Gastrocnemius medialis (tissue), 4 donors: ENCODE results near the gene GRM8. TPM values are rescaled to one million over a fixed set of nuclear protein-coding genes. Genes with fewer than 3 reads are reported as not detected.
"Not testable (repeated sequence)": the region's sequence is repeated elsewhere in the genome, so short reads cannot be mapped to it uniquely, and the experiment has no call there.

Experiments used
- ATAC-seq, 2 donors: fragments of 150-250 bp; one replicate each; pipeline ENCODE4 v1.9.1; 2016
- DNase-seq, 2 donors: peaks; one replicate each; pipeline ENCODE4 v3.0.0-alpha.2; 2019
- H3K27ac ChIP-seq, 4 donors: fragments of 200-600 bp; sonication (generic); 1 replicate in 1 of 4; 2 replicates in 3 of 4; pipeline ENCODE4 v1.5.1; 2016 to 2018; ENCODE audit warnings: mild to moderate bottlenecking in 2 of 4, moderate library complexity in 1 of 4
- H3K27me3 ChIP-seq, 3 donors: fragments of 200-600 bp; sonication (generic) in 2 of 3; 1 replicate in 1 of 3; 2 replicates in 2 of 3; pipeline versions ENCODE4 v1.5.1 to v1.6.0; 2016 to 2019; ENCODE audit warnings: mild to moderate bottlenecking in 1 of 3, moderate library complexity in 1 of 3
- H3K36me3 ChIP-seq, 2 donors: fragments of 200-600 bp; sonication (generic) in 1 of 2; one replicate each; pipeline ENCODE4 v1.5.1; 2017 to 2018
- H3K4me1 ChIP-seq, 2 donors: fragments of 200-600 bp; sonication (generic) in 1 of 2; one replicate each; pipeline ENCODE4 v1.5.1; 2016 to 2017; ENCODE audit warnings: mild to moderate bottlenecking in 2 of 2
- H3K4me3 ChIP-seq, 4 donors: fragments of 200-600 bp; sonication (generic) in 3 of 4; 1 replicate in 1 of 4; 2 replicates in 3 of 4; pipeline ENCODE4 v1.5.1; 2016 to 2019; ENCODE audit warnings: mild to moderate bottlenecking in 2 of 4
- H3K9me3 ChIP-seq, 3 donors: fragments of 200-600 bp; sonication (generic) in 2 of 3; 1 replicate in 1 of 3; 2 replicates in 2 of 3; pipeline ENCODE4 v1.5.1; 2016 to 2019
- POLR2A ChIP-seq, 2 donors: fragments of 450-650 bp; IDR thresholded peaks; one replicate each; pipeline ENCODE4 v1.6.1; 2017; ENCODE audit warnings: antibody characterized with exemption in 2 of 2, mild to moderate bottlenecking in 2 of 2, moderate library complexity in 2 of 2
- in situ Hi-C, 4 donors: fragments of 200-750 bp; cut with MboI; loops; one replicate each; pipeline versions ENCODE4 v1.15.0 to v1.8.0; 2017; ENCODE audit warnings: low sequenced_read_pairs in 4 of 4
- intact Hi-C: fragments of 100-400 bp; cut with DNase I; formaldehyde crosslinking; loops from one replicate; pipeline ENCODE4 v1.15.1; 2023; ENCODE audit warnings: low total_unique reads
- total RNA-seq, 4 donors: library from RNA; depleted of rRNA; stranded (reverse); fragments of >200 nt; gene quantifications; one replicate each; pipeline versions ENCODE4 v1.1.0 to v1.2.3, GENCODE V29; 2016
- TF ChIP-seq, protein P1 (sequence below), 5 experiments: fragments of 450-650 bp in 3 of 5; fragments of 200-600 bp in 2 of 5; sonication (generic) in 2 of 5; IDR thresholded peaks in 4 of 5; conservative IDR thresholded peaks in 1 of 5; 1 replicate in 4 of 5; 2 replicates in 1 of 5; pipeline ENCODE4 v1.5.1; 2016 to 2019; ENCODE audit warnings: antibody characterized with exemption in 5 of 5, mild to moderate bottlenecking in 3 of 5, moderate library complexity in 3 of 5

GRM8 gene
- total RNA-seq, 4 donors from 2014 or later: not detected

DNA sequence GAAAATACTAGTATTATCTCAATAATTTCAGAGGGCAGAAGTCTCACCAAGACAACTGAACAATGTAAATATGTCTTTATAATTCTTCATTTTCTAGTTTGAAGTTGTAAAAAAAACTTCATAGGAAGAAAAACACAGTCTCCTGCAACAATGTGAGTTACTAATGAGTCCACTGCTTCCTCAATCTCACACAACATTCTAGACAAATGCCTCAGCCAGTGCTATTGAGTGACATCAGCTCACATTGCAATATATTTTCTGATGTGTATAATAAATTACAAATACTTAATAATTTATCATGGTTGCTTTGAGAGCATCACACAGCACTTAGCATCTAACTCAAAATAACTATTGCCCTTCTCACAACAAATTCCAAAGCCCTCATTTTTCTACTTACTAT is 321.2 kb downstream of the GRM8 start:
- no peaks in the 10 kb centered on the region for H3K9me3 ChIP-seq
- H3K36me3 ChIP-seq: no peaks in the 10 kb centered on the region
- H3K27me3 ChIP-seq: no peaks in the 10 kb centered on the region
- ATAC-seq (no peak), DNase-seq (no peak)
- in situ Hi-C loops (no loop called here), intact Hi-C loops (no loop called here)
- H3K4me1 ChIP-seq: no peaks in the 10 kb centered on the region
- H3K27ac ChIP-seq: no peak overlapping the region
- H3K4me3 ChIP-seq: no peak overlapping the region
- TF ChIP-seq, protein P1, sequence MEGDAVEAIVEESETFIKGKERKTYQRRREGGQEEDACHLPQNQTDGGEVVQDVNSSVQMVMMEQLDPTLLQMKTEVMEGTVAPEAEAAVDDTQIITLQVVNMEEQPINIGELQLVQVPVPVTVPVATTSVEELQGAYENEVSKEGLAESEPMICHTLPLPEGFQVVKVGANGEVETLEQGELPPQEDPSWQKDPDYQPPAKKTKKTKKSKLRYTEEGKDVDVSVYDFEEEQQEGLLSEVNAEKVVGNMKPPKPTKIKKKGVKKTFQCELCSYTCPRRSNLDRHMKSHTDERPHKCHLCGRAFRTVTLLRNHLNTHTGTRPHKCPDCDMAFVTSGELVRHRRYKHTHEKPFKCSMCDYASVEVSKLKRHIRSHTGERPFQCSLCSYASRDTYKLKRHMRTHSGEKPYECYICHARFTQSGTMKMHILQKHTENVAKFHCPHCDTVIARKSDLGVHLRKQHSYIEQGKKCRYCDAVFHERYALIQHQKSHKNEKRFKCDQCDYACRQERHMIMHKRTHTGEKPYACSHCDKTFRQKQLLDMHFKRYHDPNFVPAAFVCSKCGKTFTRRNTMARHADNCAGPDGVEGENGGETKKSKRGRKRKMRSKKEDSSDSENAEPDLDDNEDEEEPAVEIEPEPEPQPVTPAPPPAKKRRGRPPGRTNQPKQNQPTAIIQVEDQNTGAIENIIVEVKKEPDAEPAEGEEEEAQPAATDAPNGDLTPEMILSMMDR (IDR thresholded peaks at IDR 0.05 in 4 of 5, conservative IDR thresholded peaks at IDR 0.05 in 1 of 5): no peak
- no peak for TF ChIP-seq POLR2A (IDR thresholded peaks at IDR 0.05)

DNA sequence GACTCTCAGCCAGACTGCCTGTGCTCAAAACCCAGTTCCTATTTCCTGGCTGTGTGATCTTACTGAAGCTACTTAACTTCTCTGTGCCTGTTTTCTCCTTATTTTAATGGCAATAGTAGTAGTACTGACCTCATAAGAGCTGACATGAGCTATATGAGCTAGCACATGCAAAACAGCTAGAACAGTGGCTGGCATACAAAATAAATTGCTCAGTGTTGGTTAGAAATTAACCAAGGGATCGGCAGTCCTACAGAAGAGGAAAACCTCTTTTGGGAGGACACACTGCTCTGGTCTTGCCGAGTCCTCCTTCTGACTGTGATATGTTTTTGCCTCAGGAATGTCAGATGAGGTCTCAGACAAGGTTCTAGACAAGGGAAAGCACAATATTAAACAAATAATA is 322.6 kb downstream of the GRM8 start:
- no peak overlapping the region for H3K27ac ChIP-seq
- no peak for TF ChIP-seq POLR2A (IDR thresholded peaks at IDR 0.05)
- TF ChIP-seq, protein P1 (IDR thresholded peaks at IDR 0.05 in 4 of 5, conservative IDR thresholded peaks at IDR 0.05 in 1 of 5): no peak
- intact Hi-C loops: no loop called here
- H3K4me3 ChIP-seq: no peak overlapping the region
- ATAC-seq (no peak), DNase-seq (no peak)
- H3K27me3 ChIP-seq: no peaks in the 10 kb centered on the region
- no peaks in the 10 kb centered on the region for H3K9me3 ChIP-seq
- H3K4me1 ChIP-seq: no peaks in the 10 kb centered on the region
- H3K36me3 ChIP-seq: no peaks in the 10 kb centered on the region
- in situ Hi-C loops: no loop called here

DNA sequence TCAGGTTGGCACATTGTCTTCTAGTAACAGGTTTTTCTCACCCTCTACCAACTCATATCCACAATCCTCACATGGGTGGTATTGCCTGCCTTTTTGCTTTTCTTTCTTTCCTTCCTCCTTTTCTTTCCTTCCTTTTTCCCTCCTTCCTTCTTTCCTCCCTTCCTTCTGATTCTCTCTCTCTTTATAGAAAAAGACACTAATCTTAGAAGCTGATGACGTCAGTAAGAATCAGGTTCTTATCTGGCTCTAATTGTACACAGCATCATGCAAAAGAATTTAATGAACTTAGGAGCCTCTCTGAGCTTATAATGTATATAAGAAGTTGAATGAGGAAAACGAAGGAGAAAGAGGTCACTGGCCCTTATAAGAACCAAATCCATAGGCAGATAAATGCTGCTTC is 328.3 kb downstream of the GRM8 start:
- no peak for DNase-seq
- intact Hi-C loops: no loop called here

DNA sequence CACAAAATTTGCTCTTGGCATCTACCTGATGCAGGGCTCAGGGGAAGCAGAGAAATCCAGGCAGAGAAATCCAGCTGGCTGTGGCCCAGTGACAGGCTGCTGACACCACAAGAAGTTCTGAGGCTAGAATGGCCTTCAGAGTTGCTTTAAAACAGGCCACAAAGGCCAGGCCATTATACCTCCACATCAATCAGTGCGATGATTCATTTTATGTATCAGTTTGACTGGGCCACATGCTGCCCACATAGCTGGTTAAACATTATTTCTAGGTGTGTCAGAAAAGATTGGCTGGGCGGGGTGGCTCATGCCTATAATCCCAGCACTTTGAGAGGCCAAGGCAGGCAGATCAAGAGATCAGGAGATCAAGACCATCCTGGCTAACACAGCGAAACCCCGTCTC is 341.1 kb downstream of the GRM8 start:
- H3K36me3 ChIP-seq, DNase-seq, H3K27ac ChIP-seq, H3K4me1 ChIP-seq, H3K9me3 ChIP-seq, ATAC-seq, intact Hi-C loops, H3K27me3 ChIP-seq, H3K4me3 ChIP-seq, in situ Hi-C loops: not testable (repeated sequence)

More for the DNA sequence above, 328.3 kb downstream of the GRM8 start:
- in situ Hi-C loops: no loop called here
- no peak overlapping the region for H3K27ac ChIP-seq
- H3K27me3 ChIP-seq: no peaks in the 10 kb centered on the region
- no peaks in the 10 kb centered on the region for H3K9me3 ChIP-seq
- ATAC-seq: no peak
- no peaks in the 10 kb centered on the region for H3K36me3 ChIP-seq
- H3K4me3 ChIP-seq: no peak overlapping the region
- TF ChIP-seq POLR2A (IDR thresholded peaks at IDR 0.05): no peak
- TF ChIP-seq, protein P1 (IDR thresholded peaks at IDR 0.05 in 4 of 5, conservative IDR thresholded peaks at IDR 0.05 in 1 of 5): no peak
- H3K4me1 ChIP-seq: no peaks in the 10 kb centered on the region

DNA sequence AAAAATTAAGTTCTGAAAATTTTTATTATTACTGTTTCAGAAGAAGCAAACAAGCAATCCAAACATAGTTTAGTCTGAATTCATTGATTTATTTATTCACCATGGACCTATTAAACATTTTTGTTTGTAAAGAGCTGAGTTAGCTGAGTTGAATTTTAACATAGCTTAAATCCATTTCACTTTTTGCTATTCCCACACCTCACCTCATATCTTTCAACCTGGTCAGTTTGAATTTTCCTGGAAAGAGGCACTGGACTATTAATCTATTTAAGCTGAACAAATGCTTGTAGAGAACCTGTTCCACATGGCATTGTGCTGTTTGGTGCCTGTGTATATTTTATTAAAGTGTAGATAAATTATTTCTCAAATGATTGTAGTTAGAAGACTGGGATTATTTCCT is 344.2 kb downstream of the GRM8 start:
- H3K4me1 ChIP-seq, H3K27ac ChIP-seq, intact Hi-C loops, H3K9me3 ChIP-seq, H3K27me3 ChIP-seq, H3K36me3 ChIP-seq, H3K4me3 ChIP-seq, in situ Hi-C loops, DNase-seq, ATAC-seq: not testable (repeated sequence)

DNA sequence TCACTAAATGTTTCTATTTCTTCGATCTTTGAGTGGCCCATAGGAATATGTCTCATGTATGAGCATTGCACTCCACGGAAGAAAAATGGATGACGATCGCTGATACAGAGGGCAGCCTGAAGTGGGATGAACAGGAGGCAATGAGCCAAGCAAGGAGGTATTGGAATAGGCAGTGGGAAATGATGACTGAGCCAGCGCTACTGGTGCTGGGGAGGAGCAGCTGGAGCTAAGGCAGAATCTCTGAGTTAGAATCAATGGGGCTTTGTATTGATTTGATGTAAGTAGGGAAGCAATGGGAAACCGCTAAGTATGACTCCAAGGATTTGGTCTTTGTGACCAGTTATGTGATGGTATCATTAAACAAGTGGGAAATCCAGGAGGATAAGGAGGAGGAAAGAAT is 345.1 kb downstream of the GRM8 start:
- intact Hi-C loops, H3K9me3 ChIP-seq, H3K4me3 ChIP-seq, H3K27me3 ChIP-seq, ATAC-seq, in situ Hi-C loops, DNase-seq, H3K4me1 ChIP-seq, H3K36me3 ChIP-seq, H3K27ac ChIP-seq: not testable (repeated sequence)

DNA sequence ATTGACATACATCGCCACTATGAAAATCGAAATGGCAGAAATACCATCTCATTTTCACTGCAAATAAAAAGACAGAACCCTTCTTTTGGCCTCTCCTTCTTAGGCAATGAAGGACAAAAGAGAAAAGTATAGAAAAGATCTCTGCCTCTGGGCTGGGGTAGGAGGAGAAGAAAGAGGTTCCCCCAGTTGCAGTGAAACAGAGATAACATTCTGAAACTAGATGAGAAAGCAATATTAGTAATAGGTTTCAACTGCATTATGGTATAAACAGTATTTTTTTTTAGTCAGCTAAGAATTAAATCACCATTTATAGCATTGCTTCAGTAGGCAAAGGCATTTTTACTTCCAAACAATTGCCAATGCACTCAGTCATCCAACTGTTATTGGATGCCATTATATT is 347.5 kb downstream of the GRM8 start:
- H3K36me3 ChIP-seq, H3K4me3 ChIP-seq, ATAC-seq, H3K27ac ChIP-seq, H3K27me3 ChIP-seq, in situ Hi-C loops, DNase-seq, intact Hi-C loops, H3K9me3 ChIP-seq, H3K4me1 ChIP-seq: not testable (repeated sequence)

DNA sequence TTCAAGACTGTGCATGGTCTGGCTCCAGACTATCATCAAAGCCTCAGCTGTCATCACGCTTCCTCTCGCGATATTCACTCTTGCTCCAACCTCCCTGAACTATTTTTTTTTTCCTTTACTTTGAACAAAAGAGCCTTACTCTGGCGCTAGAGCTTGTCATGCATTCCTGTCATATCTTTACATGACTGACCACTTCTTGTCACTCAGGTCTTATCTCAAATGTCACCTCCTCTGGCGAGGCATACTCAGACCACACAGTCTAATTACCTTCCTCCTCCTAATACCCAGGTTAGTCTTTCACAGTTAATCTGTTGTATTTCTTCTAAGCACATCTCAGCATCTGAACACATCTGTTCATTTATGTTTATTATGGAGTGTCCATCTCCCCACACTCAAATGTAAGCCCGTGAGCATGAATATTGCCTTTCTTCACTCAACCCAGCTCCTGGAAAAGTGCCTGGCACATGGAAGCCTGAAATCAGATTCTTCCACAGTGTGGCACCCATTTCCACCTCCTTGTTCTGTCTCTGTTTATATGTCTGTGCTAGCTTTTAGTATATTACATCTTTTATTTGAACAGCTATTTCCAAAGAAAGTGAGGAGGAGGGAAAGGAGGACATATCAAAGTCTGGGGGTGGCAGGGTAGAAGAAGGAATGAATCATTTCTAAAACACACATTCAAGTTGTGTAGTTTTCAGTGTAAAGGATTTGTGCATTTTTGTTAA is 351.5 kb downstream of the GRM8 start:
- H3K4me3 ChIP-seq, DNase-seq, in situ Hi-C loops, ATAC-seq, H3K27me3 ChIP-seq, H3K9me3 ChIP-seq, intact Hi-C loops, H3K4me1 ChIP-seq, H3K36me3 ChIP-seq, H3K27ac ChIP-seq: not testable (repeated sequence)

DNA sequence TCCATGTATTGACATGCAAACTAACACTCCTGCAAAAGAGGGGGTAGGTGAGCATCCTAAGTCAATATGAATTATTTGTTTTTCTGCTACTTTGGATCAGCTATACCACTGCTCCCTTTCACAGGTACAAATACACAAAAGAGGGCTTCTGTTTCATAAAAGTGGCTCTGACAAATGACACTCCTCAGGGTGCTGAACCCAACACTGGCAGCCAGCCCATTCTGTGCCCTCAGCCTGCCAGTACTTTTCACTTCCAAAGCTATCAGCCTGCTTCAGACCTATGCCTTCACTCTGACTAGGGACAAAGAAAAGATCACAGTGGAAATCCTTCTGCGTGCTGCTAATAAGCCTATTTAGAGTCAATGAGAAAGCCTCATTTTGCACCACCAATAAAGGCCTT is 364.8 kb downstream of the GRM8 start:
- H3K27me3 ChIP-seq, ATAC-seq, H3K36me3 ChIP-seq, H3K4me1 ChIP-seq, in situ Hi-C loops, DNase-seq, H3K9me3 ChIP-seq, intact Hi-C loops, H3K4me3 ChIP-seq, H3K27ac ChIP-seq: not testable (repeated sequence)
